Suppressor macrophage treated with lipopolysaccharide for 4 hours (primary cell): ENCODE data around the gene TXNRD2.
"Not testable (repeated sequence)": the region's sequence is repeated elsewhere in the genome, so short reads cannot be mapped to it uniquely, and the experiment has no call there.

Experiments
- DNase-seq: peaks from one replicate; pipeline ENCODE4 v3.0.0-alpha.2; 2020

Gene TXNRD2

GRCh38 chr22:19886605-19887255 lies 54.9 kb downstream of the TXNRD2 start:
- peak; percentile 94 for DNase-seq

- DNase-seq: no peak
Observed at GRCh38 chr22:19885841-19886592, 55.6 kb downstream of the TXNRD2 start.

- no peak for DNase-seq
Observed at GRCh38 chr22:19884954-19885751, 56.5 kb downstream of the TXNRD2 start.

GRCh38 chr22:19884161-19884953 lies 57.3 kb downstream of the TXNRD2 start:
- DNase-seq: no peak

- DNase-seq: not testable (repeated sequence)
Observed at GRCh38 chr22:19883446-19883845, 58.2 kb downstream of the TXNRD2 start.

GRCh38 chr22:19882446-19883381 lies 58.9 kb downstream of the TXNRD2 start:
- no peak for DNase-seq

- no peak for DNase-seq
Observed at GRCh38 chr22:19880786-19881569, 60.6 kb downstream of the TXNRD2 start.

- no peak for DNase-seq
Observed at GRCh38 chr22:19879992-19880785, 61.4 kb downstream of the TXNRD2 start.

- DNase-seq: no peak
Observed at GRCh38 chr22:19879643-19879991, 62.0 kb downstream of the TXNRD2 start.

GRCh38 chr22:19879246-19879570 lies 62.4 kb downstream of the TXNRD2 start:
- DNase-seq: no peak

- no peak for DNase-seq
Observed at GRCh38 chr22:19878461-19879245, 63.0 kb downstream of the TXNRD2 start.

- no peak for DNase-seq
Observed at GRCh38 chr22:19877626-19878339, 63.8 kb downstream of the TXNRD2 start.

GRCh38 chr22:19876941-19877625 lies 64.5 kb downstream of the TXNRD2 start:
- no peak for DNase-seq

- no peak for DNase-seq
Observed at GRCh38 chr22:19876314-19876940, 65.2 kb downstream of the TXNRD2 start.

- DNase-seq: no peak
Observed at GRCh38 chr22:19875531-19876313, 65.9 kb downstream of the TXNRD2 start.

GRCh38 chr22:19875061-19875530 lies 66.5 kb downstream of the TXNRD2 start:
- no peak for DNase-seq
